ENCODE results near the gene CSF2RB. TPM values are rescaled to one million over a fixed set of nuclear protein-coding genes. Genes with fewer than 3 reads are reported as not detected.
"Not testable (repeated sequence)": the region's sequence is repeated elsewhere in the genome, so short reads cannot be mapped to it uniquely, and the experiment has no call there.

The CSF2RB gene
- total and polyA plus RNA-seq, 10 of the 15 experiments (the other 5 are each of a cell fraction or from before 2014, with no cell fraction given), result 0.82 to 12.5 (median 5.4) TPM

GRCh38 chr22:36988075-36988832 is 74.8 kb downstream of the CSF2RB start:
- Histone ChIP-seq H3K36me3 (ENCODE audit: control insufficient read depth in 2 of 2, insufficient read depth in 2 of 2, low read length in 1 of 2) (no peaks in the 10 kb centered on the region), H3K27ac (ENCODE audit: control insufficient read depth, insufficient read depth) (no peak overlapping the region), H2AFZ (ENCODE audit: control insufficient read depth, low read depth, low read length) (no peak overlapping the region), H3K79me2 (ENCODE audit: control insufficient read depth, insufficient read depth, low read length) (no peaks in the 10 kb centered on the region), H3K4me1 (ENCODE audit: control insufficient read depth, insufficient read depth, low read length) (no peaks in the 10 kb centered on the region), H3K9ac (ENCODE audit: control insufficient read depth, insufficient read depth, low read length) (no peak overlapping the region), H3K27me3 (replicated peaks in 1 of 2; ENCODE audit: control insufficient read depth in 2 of 2, insufficient read depth in 2 of 2, low read length in 1 of 2) (no peaks in the 10 kb centered on the region; a peak in 2 of 4 replicates), H4K20me1 (ENCODE audit: control insufficient read depth, insufficient read depth) (no peaks in the 10 kb centered on the region), H3K4me2 (ENCODE audit: control insufficient read depth, insufficient read depth) (no peak overlapping the region), H3K9me3 (replicated peaks; ENCODE audit: control insufficient read depth, insufficient read depth, low read length) (peaks cover 7% of the 10 kb centered on the region), H3K4me3 (no peak overlapping the region)
- WGBS (ENCODE audit: insufficient coverage, insufficient replicate concordance, low lambda C conversion rate, missing lambda C conversion rate), result 42% methylated on average over 12 of the region's 12 CpGs
- CTCF ChIA-PET, result interaction anchor here (1.1 to 1.2 kb wide), 2 partner anchors 11 to 34 kb away, joined by 3 to 4 read pairs; no protein-coding TSS in a partner anchor
- FAIRE-seq (no peak), ATAC-seq (no peak), DNase-seq (ENCODE audit: low read depth, low spot score) (no peak)
- POLR2A ChIA-PET, result no interaction called here
- no peak for TF ChIP-seq TARDBP (IDR thresholded peaks at IDR 0.05; ENCODE audit: borderline replicate concordance)
- TF ChIP-seq, protein P1, sequence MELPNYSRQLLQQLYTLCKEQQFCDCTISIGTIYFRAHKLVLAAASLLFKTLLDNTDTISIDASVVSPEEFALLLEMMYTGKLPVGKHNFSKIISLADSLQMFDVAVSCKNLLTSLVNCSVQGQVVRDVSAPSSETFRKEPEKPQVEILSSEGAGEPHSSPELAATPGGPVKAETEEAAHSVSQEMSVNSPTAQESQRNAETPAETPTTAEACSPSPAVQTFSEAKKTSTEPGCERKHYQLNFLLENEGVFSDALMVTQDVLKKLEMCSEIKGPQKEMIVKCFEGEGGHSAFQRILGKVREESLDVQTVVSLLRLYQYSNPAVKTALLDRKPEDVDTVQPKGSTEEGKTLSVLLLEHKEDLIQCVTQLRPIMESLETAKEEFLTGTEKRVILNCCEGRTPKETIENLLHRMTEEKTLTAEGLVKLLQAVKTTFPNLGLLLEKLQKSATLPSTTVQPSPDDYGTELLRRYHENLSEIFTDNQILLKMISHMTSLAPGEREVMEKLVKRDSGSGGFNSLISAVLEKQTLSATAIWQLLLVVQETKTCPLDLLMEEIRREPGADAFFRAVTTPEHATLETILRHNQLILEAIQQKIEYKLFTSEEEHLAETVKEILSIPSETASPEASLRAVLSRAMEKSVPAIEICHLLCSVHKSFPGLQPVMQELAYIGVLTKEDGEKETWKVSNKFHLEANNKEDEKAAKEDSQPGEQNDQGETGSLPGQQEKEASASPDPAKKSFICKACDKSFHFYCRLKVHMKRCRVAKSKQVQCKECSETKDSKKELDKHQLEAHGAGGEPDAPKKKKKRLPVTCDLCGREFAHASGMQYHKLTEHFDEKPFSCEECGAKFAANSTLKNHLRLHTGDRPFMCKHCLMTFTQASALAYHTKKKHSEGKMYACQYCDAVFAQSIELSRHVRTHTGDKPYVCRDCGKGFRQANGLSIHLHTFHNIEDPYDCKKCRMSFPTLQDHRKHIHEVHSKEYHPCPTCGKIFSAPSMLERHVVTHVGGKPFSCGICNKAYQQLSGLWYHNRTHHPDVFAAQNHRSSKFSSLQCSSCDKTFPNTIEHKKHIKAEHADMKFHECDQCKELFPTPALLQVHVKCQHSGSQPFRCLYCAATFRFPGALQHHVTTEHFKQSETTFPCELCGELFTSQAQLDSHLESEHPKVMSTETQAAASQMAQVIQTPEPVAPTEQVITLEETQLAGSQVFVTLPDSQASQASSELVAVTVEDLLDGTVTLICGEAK (IDR thresholded peaks at IDR 0.05; ENCODE audit: borderline replicate concordance), result no peak
- no peak for TF ChIP-seq MYB (IDR thresholded peaks at IDR 0.05; ENCODE audit: borderline replicate concordance, low read depth, low read length)
- TF ChIP-seq, protein P2, sequence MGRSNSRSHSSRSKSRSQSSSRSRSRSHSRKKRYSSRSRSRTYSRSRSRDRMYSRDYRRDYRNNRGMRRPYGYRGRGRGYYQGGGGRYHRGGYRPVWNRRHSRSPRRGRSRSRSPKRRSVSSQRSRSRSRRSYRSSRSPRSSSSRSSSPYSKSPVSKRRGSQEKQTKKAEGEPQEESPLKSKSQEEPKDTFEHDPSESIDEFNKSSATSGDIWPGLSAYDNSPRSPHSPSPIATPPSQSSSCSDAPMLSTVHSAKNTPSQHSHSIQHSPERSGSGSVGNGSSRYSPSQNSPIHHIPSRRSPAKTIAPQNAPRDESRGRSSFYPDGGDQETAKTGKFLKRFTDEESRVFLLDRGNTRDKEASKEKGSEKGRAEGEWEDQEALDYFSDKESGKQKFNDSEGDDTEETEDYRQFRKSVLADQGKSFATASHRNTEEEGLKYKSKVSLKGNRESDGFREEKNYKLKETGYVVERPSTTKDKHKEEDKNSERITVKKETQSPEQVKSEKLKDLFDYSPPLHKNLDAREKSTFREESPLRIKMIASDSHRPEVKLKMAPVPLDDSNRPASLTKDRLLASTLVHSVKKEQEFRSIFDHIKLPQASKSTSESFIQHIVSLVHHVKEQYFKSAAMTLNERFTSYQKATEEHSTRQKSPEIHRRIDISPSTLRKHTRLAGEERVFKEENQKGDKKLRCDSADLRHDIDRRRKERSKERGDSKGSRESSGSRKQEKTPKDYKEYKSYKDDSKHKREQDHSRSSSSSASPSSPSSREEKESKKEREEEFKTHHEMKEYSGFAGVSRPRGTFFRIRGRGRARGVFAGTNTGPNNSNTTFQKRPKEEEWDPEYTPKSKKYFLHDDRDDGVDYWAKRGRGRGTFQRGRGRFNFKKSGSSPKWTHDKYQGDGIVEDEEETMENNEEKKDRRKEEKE (IDR thresholded peaks at IDR 0.05), result no peak
- intact Hi-C loops (cut with micrococcal nuclease; ENCODE audit: unreplicated experiment), result no loop called here
- BruUV-seq (replicated peaks), result no TSS peak
- in situ Hi-C loops (cut with MboI), result no loop called here
- SMC1A ChIA-PET (ENCODE audit: uncharacterized antibody, unreplicated experiment), result interaction anchor here (1.2 to 1.7 kb wide), 2 partner anchors 10 to 16 kb away, joined by 3 to 4 read pairs; no protein-coding TSS in a partner anchor
- RAD21 ChIA-PET (ENCODE audit: unreplicated experiment), result no interaction called here

DNA sequence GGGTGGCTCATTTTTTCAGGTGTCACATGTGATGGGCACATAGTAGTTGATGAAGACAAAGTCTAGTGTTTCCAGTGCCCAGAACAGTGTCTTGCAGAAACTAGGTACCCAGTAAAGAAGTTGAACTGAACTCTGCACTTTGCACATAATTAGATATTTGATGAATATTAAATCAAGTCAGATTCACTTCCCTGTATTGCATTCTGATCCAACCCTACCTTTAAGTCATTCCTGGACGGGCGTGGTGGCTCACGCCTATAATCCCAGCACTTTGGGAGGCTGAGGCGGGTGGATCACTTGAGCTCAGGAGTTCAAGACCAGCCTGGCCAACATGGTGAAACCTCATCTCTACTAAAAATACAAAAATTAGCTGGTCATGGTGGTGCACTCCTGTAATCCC is 75.6 kb downstream of the CSF2RB start:
- H3K9ac ChIP-seq (ENCODE audit: control insufficient read depth, insufficient read depth, low read length); DNase-seq (ENCODE audit: low read depth, low spot score); H3K27ac ChIP-seq (ENCODE audit: control insufficient read depth, insufficient read depth); H2AFZ ChIP-seq (ENCODE audit: control insufficient read depth, low read depth, low read length); H3K4me2 ChIP-seq (ENCODE audit: control insufficient read depth, insufficient read depth); POLR2A ChIA-PET; H3K27me3 ChIP-seq (replicated peaks in 1 of 2; ENCODE audit: control insufficient read depth in 2 of 2, insufficient read depth in 2 of 2, low read length in 1 of 2); H3K79me2 ChIP-seq (ENCODE audit: control insufficient read depth, insufficient read depth, low read length); in situ Hi-C loops (cut with MboI); H4K20me1 ChIP-seq (ENCODE audit: control insufficient read depth, insufficient read depth); ATAC-seq; H3K4me1 ChIP-seq (ENCODE audit: control insufficient read depth, insufficient read depth, low read length); H3K36me3 ChIP-seq (ENCODE audit: control insufficient read depth in 2 of 2, insufficient read depth in 2 of 2, low read length in 1 of 2); BruUV-seq (replicated peaks); intact Hi-C loops (cut with micrococcal nuclease; ENCODE audit: unreplicated experiment); FAIRE-seq; SMC1A ChIA-PET (ENCODE audit: uncharacterized antibody, unreplicated experiment); H3K9me3 ChIP-seq (replicated peaks; ENCODE audit: control insufficient read depth, insufficient read depth, low read length); H3K4me3 ChIP-seq; RAD21 ChIA-PET (ENCODE audit: unreplicated experiment): not testable (repeated sequence)
- WGBS (ENCODE audit: insufficient coverage, insufficient replicate concordance, low lambda C conversion rate, missing lambda C conversion rate), result 93% methylated on average over 4 of the region's 4 CpGs
- CTCF ChIA-PET, result interaction anchor here (0.7 to 1.1 kb wide), 2 partner anchors 12 to 1530 kb away, joined by 3 to 4 read pairs; no protein-coding TSS in a partner anchor

Measured in GM12878 (cell line).